Body of pancreas (tissue), 4 donors: ENCODE measurements around the gene EIF4A2. TPM values are rescaled to one million over a fixed set of nuclear protein-coding genes. Genes with fewer than 3 reads are reported as not detected.

ENCODE experiments used
- ATAC-seq: fragments of 150-250 bp; one replicate; pipeline ENCODE4 v1.9.1; 2016
- DNase-seq, 4 donors: peaks; one replicate each; pipeline ENCODE4 v3.0.0-alpha.2; 2019
- H3K27ac ChIP-seq, 4 donors: fragments of 200-600 bp; sonication (generic); 1 replicate in 3 of 4; 2 replicates in 1 of 4; pipeline versions ENCODE4 v1.5.1 to v1.6.1; 2016 to 2019; ENCODE audit warnings: mild to moderate bottlenecking in 1 of 4, mixed read lengths in 1 of 4, moderate library complexity in 1 of 4
- H3K27me3 ChIP-seq, 2 donors: fragments of 200-600 bp; sonication (generic); one replicate each; pipeline ENCODE4 v1.6.0; 2016; ENCODE audit warnings: mild to moderate bottlenecking in 1 of 2
- H3K36me3 ChIP-seq, 2 donors: fragments of 200-600 bp; sonication (generic); replicated peaks in 1 of 2; 2 replicates each; pipeline ENCODE4 v1.5.1; 2016; ENCODE audit warnings: low read depth in 2 of 2; ENCODE audit not compliant: insufficient read depth in 1 of 2
- H3K4me1 ChIP-seq: fragments of 200-600 bp; sonication (generic); one replicate; pipeline ENCODE4 v1.6.0; 2016
- H3K4me3 ChIP-seq, 2 donors: fragments of 200-600 bp; sonication (generic); 1 replicate in 1 of 2; 2 replicates in 1 of 2; pipeline ENCODE4 v1.5.1; 2016 to 2019
- H3K9me3 ChIP-seq, 3 donors: fragments of 200-600 bp; sonication (generic); 1 replicate in 2 of 3; 2 replicates in 1 of 3; pipeline ENCODE4 v1.5.1; 2016
- POLR2A ChIP-seq, 3 donors: fragments of 450-650 bp; IDR thresholded peaks; one replicate each; pipeline ENCODE4 v1.6.1; 2016; ENCODE audit warnings: antibody characterized with exemption in 3 of 3, mild to moderate bottlenecking in 2 of 3
- WGBS, 2 donors: methylation state at CpG; one replicate each; pipeline ENCODE4 v1.1.5; 2017; 5-methylcytosine and 5-hydroxymethylcytosine counted together
- intact Hi-C: fragments of 100-400 bp; cut with DNase I; formaldehyde crosslinking; loops from one replicate; pipeline ENCODE4 v1.15.1; 2023
- microRNA counts, 2 donors: library from miRNA; unstranded; fragments of <30 nt; microRNA quantifications; one replicate each; lab custom pipeline; 2017
- microRNA-seq, 2 donors: library from miRNA; unstranded; fragments of <30 nt; microRNA quantifications; one replicate each; pipeline ENCODE4, GENCODE V29; 2016; ENCODE audit warnings: borderline number of aligned reads in 2 of 2, borderline replicate concordance in 2 of 2
- small RNA-seq: library from RNA; depleted of rRNA; stranded (forward); fragments of <200 nt; gene quantifications from one replicate; pipeline ENCODE3, GENCODE V24; 2016
- total RNA-seq, 2 donors: library from RNA; depleted of rRNA; stranded (reverse); fragments of >200 nt; gene quantifications; one replicate each; pipeline ENCODE4 v1.1.0, GENCODE V29; 2016
- TF ChIP-seq, protein P1 (sequence below), 7 experiments: fragments of 450-650 bp in 4 of 7; fragments of 200-600 bp in 3 of 7; sonication (generic) in 3 of 7; IDR thresholded peaks; one replicate each; pipeline ENCODE4 v1.5.1; 2016 to 2019; ENCODE audit warnings: antibody characterized with exemption in 7 of 7

Gene EIF4A2
- total RNA-seq, 2 donors from 2014 or later = 222 to 424 TPM

DNA sequence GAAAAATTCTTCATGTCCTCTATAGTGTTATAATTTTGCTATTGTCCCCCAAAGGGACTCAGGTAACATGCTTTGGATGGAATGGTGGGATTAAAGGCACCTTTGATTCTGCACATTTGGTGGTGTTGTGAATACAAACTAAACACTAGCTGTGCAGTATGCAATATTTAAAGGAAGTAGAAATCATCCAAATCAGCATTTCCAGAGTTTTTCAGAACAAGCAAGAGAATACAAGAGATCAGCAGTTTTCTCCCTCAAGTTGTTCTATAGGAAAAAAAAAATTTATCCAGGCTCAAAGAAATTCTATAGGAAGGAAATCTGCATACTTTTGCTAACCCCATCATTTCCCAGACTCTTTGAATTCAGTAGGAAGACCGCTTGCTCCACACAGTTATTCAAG, 48.9 kb downstream of the EIF4A2 start:
- no peaks in the 10 kb centered on the region for H3K36me3 ChIP-seq
- no peak for TF ChIP-seq POLR2A (IDR thresholded peaks at IDR 0.05)
- TF ChIP-seq, protein P1, sequence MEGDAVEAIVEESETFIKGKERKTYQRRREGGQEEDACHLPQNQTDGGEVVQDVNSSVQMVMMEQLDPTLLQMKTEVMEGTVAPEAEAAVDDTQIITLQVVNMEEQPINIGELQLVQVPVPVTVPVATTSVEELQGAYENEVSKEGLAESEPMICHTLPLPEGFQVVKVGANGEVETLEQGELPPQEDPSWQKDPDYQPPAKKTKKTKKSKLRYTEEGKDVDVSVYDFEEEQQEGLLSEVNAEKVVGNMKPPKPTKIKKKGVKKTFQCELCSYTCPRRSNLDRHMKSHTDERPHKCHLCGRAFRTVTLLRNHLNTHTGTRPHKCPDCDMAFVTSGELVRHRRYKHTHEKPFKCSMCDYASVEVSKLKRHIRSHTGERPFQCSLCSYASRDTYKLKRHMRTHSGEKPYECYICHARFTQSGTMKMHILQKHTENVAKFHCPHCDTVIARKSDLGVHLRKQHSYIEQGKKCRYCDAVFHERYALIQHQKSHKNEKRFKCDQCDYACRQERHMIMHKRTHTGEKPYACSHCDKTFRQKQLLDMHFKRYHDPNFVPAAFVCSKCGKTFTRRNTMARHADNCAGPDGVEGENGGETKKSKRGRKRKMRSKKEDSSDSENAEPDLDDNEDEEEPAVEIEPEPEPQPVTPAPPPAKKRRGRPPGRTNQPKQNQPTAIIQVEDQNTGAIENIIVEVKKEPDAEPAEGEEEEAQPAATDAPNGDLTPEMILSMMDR (IDR thresholded peaks at IDR 0.05) = no peak
- peaks cover 7% of the 10 kb centered on the region for H3K4me1 ChIP-seq
- DNase-seq = no peak
- no peaks in the 10 kb centered on the region for H3K27me3 ChIP-seq
- no peak for ATAC-seq
- no peak overlapping the region for H3K27ac ChIP-seq
- intact Hi-C loops = no loop called here
- no peaks in the 10 kb centered on the region for H3K9me3 ChIP-seq
- no peak overlapping the region for H3K4me3 ChIP-seq
- 79 to 83% methylated on average over 1 of the region's 1 CpG for WGBS, 2 donors

MicroRNAs encoded within 50 kb of the gene (microRNA counts, 767-probe panel; counts per million panel counts)
- 0 to 736 counts per million in 2 donors for microRNA hsa-miR-1248 (lab: Ali Mortazavi, UCI)

Small RNA genes within 50 kb of the gene (microRNA-seq; reads per million reads assigned to microRNA genes)
- 8.1 to 18.2 reads per million in 2 donors for gene MIR1248

Small RNA genes within 50 kb of the gene (small RNA-seq; reads per million reads assigned to genes)
- gene RF00092 (not detected), gene RNU6-1105P (not detected), gene SNORA4 (not detected), gene SNORA63 (not detected), gene SNORA81 (not detected), gene SNORD2 (not detected)

Other genes with a start within 250 kb of the EIF4A2 start
- 1 to 10 TPM; 3.6 to 5.9 TPM for gene CRYGS, start 239.2 kb upstream of the EIF4A2 start, total RNA-seq
- 10 to 100 TPM in 1 of 2 donors, 1 to 10 TPM in 1; 4.0 to 14.0 TPM for gene TBCCD1, start 216.2 kb upstream of the EIF4A2 start, total RNA-seq
- gene DNAJB11, start 212.9 kb upstream of the EIF4A2 start, total RNA-seq = 10 to 100 TPM; 38.9 to 76.5 TPM
- gene AHSG, start 170.5 kb upstream of the EIF4A2 start, total RNA-seq = not detected
- not detected for gene FETUB, start 143.2 kb upstream of the EIF4A2 start, total RNA-seq
- not detected for gene HRG, start 117.6 kb upstream of the EIF4A2 start, total RNA-seq
- gene KNG1, start 66.2 kb upstream of the EIF4A2 start, total RNA-seq = not detected
- gene RFC4, start 22.9 kb downstream of the EIF4A2 start, total RNA-seq = 10 to 100 TPM in 1 of 2 donors, 1 to 10 TPM in 1; 6.6 to 14.5 TPM
- 100 to 1,000 TPM in 1 of 2 donors, 10 to 100 TPM in 1; 10.9 to 188 TPM for gene ADIPOQ, start 59.1 kb downstream of the EIF4A2 start, total RNA-seq
- gene ST6GAL1, start 146.9 kb downstream of the EIF4A2 start, total RNA-seq = 10 to 100 TPM; 10.2 to 12.2 TPM